Adrenal gland (tissue), 5 donors: ENCODE results near the gene PPP6C.

Experiments used
- POLR2A ChIP-seq, 2 donors: fragments of 450-650 bp; IDR thresholded peaks; one replicate each; pipeline ENCODE4 v1.6.1; 2017; ENCODE audit warnings: antibody characterized with exemption in 2 of 2, mild to moderate bottlenecking in 2 of 2, moderate library complexity in 1 of 2
- TF ChIP-seq, protein P1 (sequence below), 6 experiments: fragments of 450-650 bp in 4 of 6; fragments of 200-600 bp in 2 of 6; sonication (generic) in 1 of 6; IDR thresholded peaks; 1 replicate in 5 of 6; 2 replicates in 1 of 6; pipeline versions ENCODE4 v1.5.1 to v1.8.0; 2016 to 2021; ENCODE audit warnings: antibody characterized with exemption in 6 of 6, mild to moderate bottlenecking in 2 of 6, moderate library complexity in 1 of 6
- donor health status: DM: no; HTN: no; CAD: no.

DNA sequence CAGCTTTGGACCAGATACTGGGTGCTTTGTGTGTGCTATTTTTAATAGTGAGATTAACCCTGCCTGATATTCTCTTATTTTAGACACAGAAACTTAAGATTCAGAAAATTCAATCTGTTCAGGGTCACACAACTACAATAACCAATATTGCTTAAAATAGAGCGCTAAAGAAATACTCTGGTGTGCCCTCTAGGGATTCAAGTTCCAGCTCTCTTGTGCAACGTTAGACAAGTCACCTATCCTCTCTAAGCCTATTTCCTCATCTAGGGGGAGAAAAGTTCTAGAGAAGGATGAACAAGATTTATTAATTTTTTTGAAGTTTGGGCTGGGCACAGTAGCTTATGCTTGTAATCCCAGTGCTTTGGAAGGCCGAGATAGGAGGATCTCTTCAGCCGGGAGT is 44.2 kb downstream of the PPP6C start:
- TF ChIP-seq, protein P1, sequence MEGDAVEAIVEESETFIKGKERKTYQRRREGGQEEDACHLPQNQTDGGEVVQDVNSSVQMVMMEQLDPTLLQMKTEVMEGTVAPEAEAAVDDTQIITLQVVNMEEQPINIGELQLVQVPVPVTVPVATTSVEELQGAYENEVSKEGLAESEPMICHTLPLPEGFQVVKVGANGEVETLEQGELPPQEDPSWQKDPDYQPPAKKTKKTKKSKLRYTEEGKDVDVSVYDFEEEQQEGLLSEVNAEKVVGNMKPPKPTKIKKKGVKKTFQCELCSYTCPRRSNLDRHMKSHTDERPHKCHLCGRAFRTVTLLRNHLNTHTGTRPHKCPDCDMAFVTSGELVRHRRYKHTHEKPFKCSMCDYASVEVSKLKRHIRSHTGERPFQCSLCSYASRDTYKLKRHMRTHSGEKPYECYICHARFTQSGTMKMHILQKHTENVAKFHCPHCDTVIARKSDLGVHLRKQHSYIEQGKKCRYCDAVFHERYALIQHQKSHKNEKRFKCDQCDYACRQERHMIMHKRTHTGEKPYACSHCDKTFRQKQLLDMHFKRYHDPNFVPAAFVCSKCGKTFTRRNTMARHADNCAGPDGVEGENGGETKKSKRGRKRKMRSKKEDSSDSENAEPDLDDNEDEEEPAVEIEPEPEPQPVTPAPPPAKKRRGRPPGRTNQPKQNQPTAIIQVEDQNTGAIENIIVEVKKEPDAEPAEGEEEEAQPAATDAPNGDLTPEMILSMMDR (IDR thresholded peaks at IDR 0.05) = no peak
- no peak for TF ChIP-seq POLR2A (IDR thresholded peaks at IDR 0.05)
